ENCODE data around the gene EIF4G3.

The EIF4G3 gene

DNA sequence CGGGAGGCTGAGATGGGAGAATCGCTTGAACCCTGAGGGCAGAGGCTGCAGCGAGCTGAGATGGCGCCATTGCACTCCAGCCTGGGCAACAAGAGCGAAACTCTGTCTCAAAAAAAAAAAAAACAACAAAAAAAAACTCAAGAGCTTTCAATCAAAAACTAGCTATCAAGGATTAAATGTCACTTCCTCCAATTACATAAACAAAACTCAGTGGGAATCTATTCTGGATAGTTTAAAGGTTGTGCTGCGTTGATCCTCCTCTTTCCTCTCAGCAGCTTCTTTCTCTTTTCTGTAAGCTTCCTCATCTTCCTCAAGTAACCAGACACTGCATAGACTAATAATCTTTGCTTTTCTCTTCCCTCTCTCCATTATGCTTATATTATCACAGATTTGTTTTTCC lies 20.7 kb downstream of the EIF4G3 start:
- DNase-seq (ENCODE audit: low spot score): no peak
- ChIA-PET CTCF (interaction anchor here (0.6 kb wide), 1 partner anchor 1183 kb away, joined by 3 read pairs; no protein-coding TSS in a partner anchor), POLR2A (ENCODE audit: low non-redundant PET) (no interaction called here)
- H3K27ac ChIP-seq: no peak overlapping the region
- TF ChIP-seq, protein P1, sequence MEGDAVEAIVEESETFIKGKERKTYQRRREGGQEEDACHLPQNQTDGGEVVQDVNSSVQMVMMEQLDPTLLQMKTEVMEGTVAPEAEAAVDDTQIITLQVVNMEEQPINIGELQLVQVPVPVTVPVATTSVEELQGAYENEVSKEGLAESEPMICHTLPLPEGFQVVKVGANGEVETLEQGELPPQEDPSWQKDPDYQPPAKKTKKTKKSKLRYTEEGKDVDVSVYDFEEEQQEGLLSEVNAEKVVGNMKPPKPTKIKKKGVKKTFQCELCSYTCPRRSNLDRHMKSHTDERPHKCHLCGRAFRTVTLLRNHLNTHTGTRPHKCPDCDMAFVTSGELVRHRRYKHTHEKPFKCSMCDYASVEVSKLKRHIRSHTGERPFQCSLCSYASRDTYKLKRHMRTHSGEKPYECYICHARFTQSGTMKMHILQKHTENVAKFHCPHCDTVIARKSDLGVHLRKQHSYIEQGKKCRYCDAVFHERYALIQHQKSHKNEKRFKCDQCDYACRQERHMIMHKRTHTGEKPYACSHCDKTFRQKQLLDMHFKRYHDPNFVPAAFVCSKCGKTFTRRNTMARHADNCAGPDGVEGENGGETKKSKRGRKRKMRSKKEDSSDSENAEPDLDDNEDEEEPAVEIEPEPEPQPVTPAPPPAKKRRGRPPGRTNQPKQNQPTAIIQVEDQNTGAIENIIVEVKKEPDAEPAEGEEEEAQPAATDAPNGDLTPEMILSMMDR (conservative IDR thresholded peaks at IDR 0.05; ENCODE audit: low read depth): no peak

- ChIA-PET POLR2A (ENCODE audit: low non-redundant PET) (no interaction called here), CTCF (no interaction called here)
- TF ChIP-seq, protein P1 (conservative IDR thresholded peaks at IDR 0.05; ENCODE audit: low read depth): no peak
- DNase-seq (ENCODE audit: low spot score): no peak
- no peak overlapping the region for H3K27ac ChIP-seq
These were observed 22.0 kb downstream of the EIF4G3 start for GRCh38 chr1:21154717-21155116.

- TF ChIP-seq, protein P1 (conservative IDR thresholded peaks at IDR 0.05; ENCODE audit: low read depth): no peak
- ChIA-PET POLR2A (ENCODE audit: low non-redundant PET) (interaction anchor here (0.6 kb wide), 1 partner anchor 151 kb away, joined by 3 read pairs; no protein-coding TSS in a partner anchor), CTCF (no interaction called here)
- no peak for DNase-seq (ENCODE audit: low spot score)
- peak overlapping the region; percentile 50 for H3K27ac ChIP-seq
These were observed 23.3 kb downstream of the EIF4G3 start for GRCh38 chr1:21153388-21153787.

GRCh38 chr1:21152423-21153100 lies 24.1 kb downstream of the EIF4G3 start:
- TF ChIP-seq, protein P1 (conservative IDR thresholded peaks at IDR 0.05; ENCODE audit: low read depth): no peak
- POLR2A ChIA-PET (ENCODE audit: low non-redundant PET): interaction anchor here (0.6 kb wide), 1 partner anchor 150 kb away, joined by 3 read pairs; no protein-coding TSS in a partner anchor
- no peak for DNase-seq (ENCODE audit: low spot score)
- peak overlapping the region; percentile 36; the same call in 1 of the 2 replicates for H3K27ac ChIP-seq
- CTCF ChIA-PET: interaction anchor here (0.6 kb wide), 1 partner anchor 216 kb away, joined by 4 read pairs; no protein-coding TSS in a partner anchor

DNA sequence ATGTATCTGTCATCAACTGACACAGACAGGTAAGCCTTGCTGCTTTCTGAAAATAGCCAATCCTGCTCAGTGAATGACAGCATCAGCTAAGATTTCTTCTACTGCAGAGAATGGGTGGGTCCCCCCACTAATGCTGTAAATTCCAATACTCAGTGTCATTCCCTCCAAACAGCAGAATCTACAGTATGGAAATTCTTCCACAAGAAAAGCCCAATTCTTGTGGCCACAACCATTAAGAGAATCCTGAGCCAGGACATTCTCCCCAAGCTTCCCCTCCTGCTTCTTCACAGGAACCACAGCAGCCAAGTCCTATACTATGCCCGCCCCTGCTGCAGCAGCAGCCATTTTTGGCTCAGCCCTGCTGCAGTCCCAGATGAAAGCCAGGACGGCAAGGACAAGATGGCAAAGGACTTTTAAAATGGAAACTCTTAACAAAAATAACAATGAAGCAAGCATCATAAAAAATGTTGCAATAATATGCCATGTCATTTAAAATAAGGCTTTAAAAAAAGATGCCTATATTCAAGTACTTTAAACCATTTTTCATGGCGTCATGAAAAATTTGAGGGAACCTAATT lies 26.8 kb downstream of the EIF4G3 start:
- POLR2A ChIA-PET (ENCODE audit: low non-redundant PET): no interaction called here
- DNase-seq (ENCODE audit: low spot score): peak; percentile 91
- CTCF ChIA-PET: interaction anchor here (1.0 kb wide), 1 partner anchor 8 kb away, joined by 5 read pairs; no protein-coding TSS in a partner anchor
- TF ChIP-seq, protein P1 (conservative IDR thresholded peaks at IDR 0.05; ENCODE audit: low read depth): no peak
- peak overlapping the region; percentile 89 for H3K27ac ChIP-seq

DNA sequence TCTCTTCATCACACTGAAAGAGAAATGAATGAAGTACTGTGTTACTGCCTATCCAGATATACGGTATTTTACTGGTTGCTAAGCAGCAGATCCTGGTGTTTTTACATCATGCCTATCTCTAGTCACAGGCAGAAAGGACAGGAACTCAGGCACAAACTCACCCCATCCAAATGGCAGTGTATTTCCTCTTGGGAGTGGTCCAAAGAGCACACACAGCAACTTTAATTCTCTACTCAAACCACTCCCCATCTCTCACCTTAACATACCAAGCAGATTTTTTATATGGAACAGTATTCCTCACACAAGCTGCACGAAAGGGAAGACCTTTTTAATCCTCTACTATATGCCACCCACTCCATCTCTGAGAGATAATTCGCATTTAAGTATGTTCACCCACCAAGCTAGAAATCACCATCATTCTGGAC lies 27.3 kb downstream of the EIF4G3 start:
- peak overlapping the region; percentile 89 for H3K27ac ChIP-seq
- POLR2A ChIA-PET (ENCODE audit: low non-redundant PET): no interaction called here
- DNase-seq (ENCODE audit: low spot score): peak; percentile 36
- TF ChIP-seq, protein P1 (conservative IDR thresholded peaks at IDR 0.05; ENCODE audit: low read depth): no peak
- CTCF ChIA-PET: interaction anchor here (1.0 kb wide), 1 partner anchor 9 kb away, joined by 5 read pairs; no protein-coding TSS in a partner anchor
